Spleen (tissue), 11 donors: Measurements from ENCODE around the gene FCGR2B. TPM values are rescaled to one million over a fixed set of nuclear protein-coding genes. Genes with fewer than 3 reads are reported as not detected.
A peak's percentile ranks its signal among the peaks of the same experiment; 100 is the strongest.
"Not testable (repeated sequence)": the region's sequence is repeated elsewhere in the genome, so short reads cannot be mapped to it uniquely, and the experiment has no call there.

ENCODE experiments used
- DNase-seq: peaks from one replicate; pipeline ENCODE4 v3.0.0-alpha.2; 2020
- H3K27ac ChIP-seq, 8 donors: fragments of 200-600 bp; sonication (generic) in 7 of 8; 1 replicate in 4 of 8; 2 replicates in 4 of 8; pipeline versions ENCODE4 v1.5.0 to v1.8.0; 2016 to 2021; ENCODE audit warnings: inconsistent platforms in 4 of 8, mild to moderate bottlenecking in 4 of 8, moderate library complexity in 1 of 8
- H3K27me3 ChIP-seq, 7 donors: fragments of 200-600 bp; sonication (generic) in 6 of 7; replicated peaks in 1 of 7; 1 replicate in 4 of 7; 2 replicates in 3 of 7; pipeline versions ENCODE4 v1.5.0 to v1.8.0; 2016 to 2021; ENCODE audit warnings: inconsistent platforms in 3 of 7, mild to moderate bottlenecking in 1 of 7
- H3K36me3 ChIP-seq, 6 donors: fragments of 200-600 bp; sonication (generic) in 5 of 6; 1 replicate in 4 of 6; 2 replicates in 2 of 6; pipeline versions ENCODE4 v1.5.0 to v1.8.0; 2016 to 2021; ENCODE audit warnings: inconsistent platforms in 2 of 6
- H3K4me1 ChIP-seq, 6 donors: fragments of 200-600 bp; sonication (generic) in 5 of 6; 1 replicate in 3 of 6; 2 replicates in 3 of 6; pipeline versions ENCODE4 v1.5.0 to v1.8.0; 2016 to 2021; ENCODE audit warnings: inconsistent platforms in 3 of 6
- H3K4me3 ChIP-seq, 8 donors: fragments of 200-600 bp; sonication (generic) in 7 of 8; 1 replicate in 4 of 8; 2 replicates in 4 of 8; pipeline versions ENCODE4 v1.5.0 to v1.8.0; 2016 to 2021; ENCODE audit warnings: inconsistent platforms in 4 of 8, mild to moderate bottlenecking in 4 of 8, moderate library complexity in 2 of 8
- H3K9me3 ChIP-seq, 8 donors: fragments of 200-600 bp; sonication (generic) in 7 of 8; 1 replicate in 4 of 8; 2 replicates in 4 of 8; pipeline versions ENCODE4 v1.5.0 to v1.8.0; 2016 to 2021; ENCODE audit warnings: inconsistent platforms in 4 of 8
- POLR2A ChIP-seq, 3 donors: fragments of 450-650 bp; IDR thresholded peaks; one replicate each; pipeline ENCODE4 v1.5.1; 2017; ENCODE audit warnings: antibody characterized with exemption in 3 of 3, mild to moderate bottlenecking in 1 of 3
- POLR2AphosphoS5 ChIP-seq, 3 donors: sonication (generic); formaldehyde crosslinking; IDR thresholded peaks; one replicate each; pipeline ENCODE4 v1.5.1; 2017; ENCODE audit warnings: antibody characterized with exemption in 3 of 3
- WGBS, 5 donors: extraction: QIAGEN DNeasy Blood & Tissue Kit in 3 of 5; methylation state at CpG; one replicate each; pipeline versions ENCODE4 v1.1.5 to v1.1.7; 2013 to 2018; 5-methylcytosine and 5-hydroxymethylcytosine counted together
- intact Hi-C: fragments of 100-400 bp; cut with DNase I; formaldehyde crosslinking; loops from one replicate; pipeline ENCODE4 v1.15.0; 2023; ENCODE audit warnings: low total_unique reads
- polyA plus RNA-seq, 3 donors: library from polyadenylated mRNA; stranded (reverse); fragments of 200-250 nt; gene quantifications; one replicate each; pipeline ENCODE4 v1.2.1, GENCODE V29; 2013
- total RNA-seq, 7 donors: library from RNA; depleted of rRNA in 3 of 7; stranded (reverse); fragments of >200 nt in 3 of 7; fragmentation: NEBNext Ultra II Directional in 4 of 7; extraction: Animal tissue kit (Norgen Biotek cat#: 25700) in 4 of 7; gene quantifications; one replicate each; pipeline versions ENCODE4 v1.1.0 to v1.2.1, GENCODE V29; 2016 to 2021
- TF ChIP-seq, protein P1 (sequence below), 11 experiments: fragments of 200-600 bp in 7 of 11; fragments of 450-650 bp in 4 of 11; sonication (generic) in 4 of 11; IDR thresholded peaks in 8 of 11; conservative IDR thresholded peaks in 3 of 11; 1 replicate in 7 of 11; 2 replicates in 4 of 11; pipeline versions ENCODE4 v1.4.0 to v1.8.0; 2016 to 2021; ENCODE audit warnings: antibody characterized with exemption in 11 of 11, inconsistent platforms in 4 of 11, mild to moderate bottlenecking in 1 of 11
- donor health status: healthy with polysubstance abuse.
- donor health status: DM: no; HTN: no; CAD: no; lungs with moderate emphysema.
- donor health status: DM: no; HTN: no; CAD: no.
- donor health status: Bipolar disorder and iron deficiency.
- donor health status: healthy.
- donor health status: DM: no; HTN: no; CAD: no.
- donor health status: DM: yes; HTN: yes; CAD: no.

The FCGR2B gene
- total and polyA plus RNA-seq, 10 donors, result 29.7 to 66.7 (median 42.5) TPM

DNA sequence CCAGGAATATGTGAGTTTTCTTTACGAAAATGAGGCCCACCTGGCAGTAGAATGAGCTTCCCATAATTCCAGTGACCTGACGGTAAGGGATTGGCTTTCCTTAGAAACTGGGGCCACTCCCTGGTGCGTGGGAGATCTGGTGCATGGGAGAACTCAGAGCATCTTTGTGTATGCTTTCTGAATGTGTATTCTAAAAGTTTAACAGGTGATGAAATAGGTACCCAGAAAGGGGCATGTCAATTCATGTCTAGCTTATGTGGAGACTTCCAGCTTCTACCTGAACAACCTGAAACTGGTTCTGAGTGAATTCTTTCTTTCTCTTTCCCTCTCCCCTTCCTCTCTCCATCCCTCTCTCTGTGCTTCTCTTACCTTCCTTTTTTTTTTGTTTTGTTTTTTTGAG, 28.9 kb downstream of the FCGR2B start:
- TF ChIP-seq POLR2A (IDR thresholded peaks at IDR 0.05), result no peak
- TF ChIP-seq, protein P1, sequence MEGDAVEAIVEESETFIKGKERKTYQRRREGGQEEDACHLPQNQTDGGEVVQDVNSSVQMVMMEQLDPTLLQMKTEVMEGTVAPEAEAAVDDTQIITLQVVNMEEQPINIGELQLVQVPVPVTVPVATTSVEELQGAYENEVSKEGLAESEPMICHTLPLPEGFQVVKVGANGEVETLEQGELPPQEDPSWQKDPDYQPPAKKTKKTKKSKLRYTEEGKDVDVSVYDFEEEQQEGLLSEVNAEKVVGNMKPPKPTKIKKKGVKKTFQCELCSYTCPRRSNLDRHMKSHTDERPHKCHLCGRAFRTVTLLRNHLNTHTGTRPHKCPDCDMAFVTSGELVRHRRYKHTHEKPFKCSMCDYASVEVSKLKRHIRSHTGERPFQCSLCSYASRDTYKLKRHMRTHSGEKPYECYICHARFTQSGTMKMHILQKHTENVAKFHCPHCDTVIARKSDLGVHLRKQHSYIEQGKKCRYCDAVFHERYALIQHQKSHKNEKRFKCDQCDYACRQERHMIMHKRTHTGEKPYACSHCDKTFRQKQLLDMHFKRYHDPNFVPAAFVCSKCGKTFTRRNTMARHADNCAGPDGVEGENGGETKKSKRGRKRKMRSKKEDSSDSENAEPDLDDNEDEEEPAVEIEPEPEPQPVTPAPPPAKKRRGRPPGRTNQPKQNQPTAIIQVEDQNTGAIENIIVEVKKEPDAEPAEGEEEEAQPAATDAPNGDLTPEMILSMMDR (IDR thresholded peaks at IDR 0.05 in 8 of 11, conservative IDR thresholded peaks at IDR 0.05 in 3 of 11), result no peak
- no peak for TF ChIP-seq POLR2AphosphoS5 (IDR thresholded peaks at IDR 0.05)
- Histone ChIP-seq H3K36me3 (no peaks in the 10 kb centered on the region), H3K4me1 (no peaks in the 10 kb centered on the region), H3K27ac (no peak overlapping the region), H3K4me3 (no peak overlapping the region), H3K9me3 (no peaks in the 10 kb centered on the region), H3K27me3 (peaks cover 0 to 57% (median 0%) of the 10 kb centered on the region in 7 donors)
- DNase-seq, result no peak
- WGBS, 5 donors, result 75 to 85% (median 81%) methylated on average over 3 of the region's 3 CpGs
- intact Hi-C loops, result no loop called here

DNA sequence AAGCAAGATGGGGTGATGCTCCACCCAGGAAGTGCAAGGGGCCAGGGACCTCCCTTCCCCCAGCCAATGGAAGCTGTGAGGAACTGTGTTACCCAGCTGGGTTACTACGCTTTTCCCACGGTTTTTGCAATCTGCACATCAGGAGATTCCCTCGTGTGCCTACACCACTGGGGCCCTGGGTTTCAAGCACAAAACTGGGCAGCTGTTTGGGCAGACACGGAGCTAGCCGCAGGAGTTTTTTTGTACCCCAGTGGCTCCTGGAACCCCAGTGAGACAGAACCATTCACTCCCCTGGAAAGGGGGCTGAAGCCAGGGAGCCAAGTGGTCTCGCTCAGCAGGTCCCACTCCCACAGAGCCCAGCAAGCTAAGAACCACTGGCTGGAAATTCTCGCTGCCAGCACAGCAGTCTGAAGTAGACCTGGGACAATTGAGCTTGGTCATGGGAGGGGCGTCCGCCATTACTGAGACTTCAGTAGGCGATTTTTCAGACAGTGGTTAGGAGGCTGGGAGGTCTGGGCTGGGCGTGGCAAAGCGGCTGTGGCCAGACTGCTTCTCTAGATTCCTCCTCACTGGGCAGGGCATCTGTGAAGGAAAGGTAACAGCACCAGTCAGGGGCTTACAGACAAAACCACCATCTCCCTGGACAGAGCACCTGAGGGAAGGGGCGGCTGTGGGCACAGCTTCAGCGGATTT, 30.2 kb downstream of the FCGR2B start:
- peaks cover 0 to 47% (median 0%) of the 10 kb centered on the region in 7 donors for H3K27me3 ChIP-seq
- H3K36me3 ChIP-seq, H3K4me1 ChIP-seq, H3K27ac ChIP-seq, H3K4me3 ChIP-seq, intact Hi-C loops, H3K9me3 ChIP-seq, DNase-seq: not testable (repeated sequence)
- 81 to 96% (median 90%) methylated on average over 5 to 14 of the region's 14 CpGs for WGBS, 5 donors

DNA sequence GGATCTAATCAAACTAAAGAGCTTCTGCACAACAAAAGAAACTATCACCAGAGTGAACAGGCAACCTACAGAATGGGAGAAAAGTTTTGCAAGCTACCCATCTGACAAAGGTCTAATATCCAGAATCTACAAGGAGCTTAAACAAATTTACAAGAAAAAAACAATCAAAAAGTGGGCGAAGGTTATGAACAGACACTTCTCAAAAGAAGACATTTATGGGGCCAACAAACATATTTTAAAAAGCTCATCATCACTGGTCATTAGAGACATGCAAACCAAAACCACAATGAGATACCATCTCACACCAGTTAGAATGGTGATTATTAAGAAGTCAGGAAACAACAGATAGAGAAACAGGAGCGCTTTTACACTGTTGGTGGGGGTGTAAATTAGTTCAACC, 35.4 kb downstream of the FCGR2B start:
- intact Hi-C loops, H3K27ac ChIP-seq, DNase-seq, H3K9me3 ChIP-seq, H3K4me3 ChIP-seq, H3K36me3 ChIP-seq, H3K4me1 ChIP-seq: not testable (repeated sequence)
- peaks cover 0 to 17% (median 0%) of the 10 kb centered on the region in 7 donors for H3K27me3 ChIP-seq
- 82 to 96% (median 91%) methylated on average over 2 of the region's 2 CpGs for WGBS, 5 donors

DNA sequence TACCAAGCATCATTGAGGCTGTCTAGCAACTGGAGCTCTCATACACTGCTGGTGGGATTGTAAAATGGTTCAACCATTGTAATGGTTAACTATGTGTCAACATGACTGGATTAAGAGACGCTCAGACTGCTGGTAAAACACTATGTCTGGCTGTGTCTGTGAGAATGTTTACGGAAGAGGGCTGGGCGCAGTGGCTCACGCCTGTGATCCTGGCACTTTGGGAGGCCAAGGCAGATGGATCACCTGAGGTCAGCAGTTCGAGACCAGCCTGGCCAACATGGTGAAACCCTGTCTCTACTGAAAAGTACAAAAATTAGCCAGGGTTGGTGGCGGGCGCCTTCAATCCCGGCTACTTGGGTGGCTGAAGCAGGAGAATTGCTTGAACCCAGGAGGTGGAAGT, 39.3 kb downstream of the FCGR2B start:
- Histone ChIP-seq H3K4me3 (no peak overlapping the region), H3K9me3 (no peaks in the 10 kb centered on the region), H3K36me3 (no peaks in the 10 kb centered on the region), H3K27me3 (peaks cover 0 to 3% (median 0%) of the 10 kb centered on the region in 7 donors), H3K4me1 (peaks cover 0 to 19% (median 13%) of the 10 kb centered on the region in 6 donors), H3K27ac (no peak overlapping the region)
- TF ChIP-seq POLR2AphosphoS5 (IDR thresholded peaks at IDR 0.05) (no peak), POLR2A (IDR thresholded peaks at IDR 0.05) (no peak)
- TF ChIP-seq, protein P1 (IDR thresholded peaks at IDR 0.05 in 8 of 11, conservative IDR thresholded peaks at IDR 0.05 in 3 of 11), result no peak
- 88 to 95% (median 90%) methylated on average over 8 of the region's 8 CpGs for WGBS, 5 donors
- intact Hi-C loops, result no loop called here
- no peak for DNase-seq

DNA sequence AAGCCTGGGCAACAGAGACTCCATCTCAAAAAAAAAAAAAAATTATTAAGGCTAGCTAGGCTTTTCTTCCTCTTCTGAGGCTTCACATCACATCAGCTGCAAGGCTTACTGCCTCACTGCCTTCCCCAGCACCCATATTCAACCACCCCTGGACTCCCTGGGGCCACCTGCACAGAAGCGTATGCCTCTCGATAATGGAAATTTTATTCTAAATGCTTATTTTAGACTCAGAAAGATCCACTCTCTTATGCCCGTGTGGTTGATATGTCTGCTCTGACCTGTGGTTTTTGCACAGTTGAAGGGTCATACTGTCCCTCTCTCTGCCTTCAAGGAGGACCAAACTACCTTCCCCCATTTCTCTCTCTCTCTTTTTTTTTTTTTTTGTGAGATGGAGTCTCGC, 42.6 kb downstream of the FCGR2B start:
- no peak for TF ChIP-seq POLR2A (IDR thresholded peaks at IDR 0.05)
- TF ChIP-seq, protein P1 (IDR thresholded peaks at IDR 0.05 in 8 of 11, conservative IDR thresholded peaks at IDR 0.05 in 3 of 11), result no peak
- intact Hi-C loops, result no loop called here
- peaks cover 0 to 3% (median 0%) of the 10 kb centered on the region in 6 donors for H3K36me3 ChIP-seq
- H3K27ac ChIP-seq, result peak overlapping the region in 4 of 8 donors; percentile 23 to 85 (median 73)
- WGBS, 5 donors, result 51 to 84% (median 60%) methylated on average over 4 of the region's 4 CpGs
- no peaks in the 10 kb centered on the region for H3K9me3 ChIP-seq
- H3K4me3 ChIP-seq, result no peak overlapping the region
- DNase-seq, result no peak
- peaks cover 0 to 3% (median 0%) of the 10 kb centered on the region in 7 donors for H3K27me3 ChIP-seq
- peaks cover 0 to 42% (median 15%) of the 10 kb centered on the region in 6 donors for H3K4me1 ChIP-seq
